NCI-H187 treated with DMSO at 0.1 percent for 48 hours (cell line): Measurements from ENCODE around the gene VPS72.

Source experiments
- DNase-seq: peaks from one replicate; lab custom pipeline; 2025; lab: John Stamatoyannopoulos, UW

The VPS72 gene

DNA sequence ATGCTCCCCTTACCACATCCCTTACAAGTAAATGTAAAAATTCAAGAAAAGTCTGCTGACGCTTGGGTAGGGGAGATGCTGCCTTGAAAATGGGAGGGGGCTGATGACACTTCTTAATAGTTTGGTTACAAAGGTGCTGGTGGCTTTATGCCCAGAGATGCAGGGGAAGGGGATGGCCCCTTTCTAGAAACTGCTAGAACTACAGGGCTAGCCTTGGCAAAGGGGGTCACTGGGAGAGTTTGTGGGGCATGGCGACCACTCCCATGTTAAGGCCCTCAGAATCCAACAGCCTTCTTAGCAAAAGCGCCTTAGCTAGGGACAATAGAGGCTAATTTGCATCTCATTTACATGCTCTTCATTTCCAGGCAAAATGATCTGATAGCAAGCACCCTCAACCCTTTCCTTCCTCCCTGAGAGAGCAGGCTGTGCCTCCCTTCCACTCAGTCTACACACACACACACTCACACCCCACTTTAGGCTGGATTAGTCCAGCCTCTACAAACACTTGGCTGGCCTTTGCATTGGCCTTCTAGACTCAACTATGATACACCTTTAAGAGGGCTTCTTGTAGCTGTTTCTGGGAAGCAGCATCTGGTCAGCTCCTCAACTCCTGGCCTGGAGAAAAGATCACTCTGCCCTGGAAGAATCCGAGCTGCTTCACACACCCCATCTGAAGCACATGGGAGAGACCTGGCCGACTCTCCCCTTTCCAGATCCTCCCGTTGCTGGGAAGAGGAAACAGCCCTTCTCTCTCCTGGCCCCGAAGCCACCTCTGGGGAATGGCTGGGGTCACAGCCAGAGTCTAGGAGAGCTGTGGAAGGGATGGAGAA, 45.3 kb downstream of the VPS72 start:
- no peak for DNase-seq

DNA sequence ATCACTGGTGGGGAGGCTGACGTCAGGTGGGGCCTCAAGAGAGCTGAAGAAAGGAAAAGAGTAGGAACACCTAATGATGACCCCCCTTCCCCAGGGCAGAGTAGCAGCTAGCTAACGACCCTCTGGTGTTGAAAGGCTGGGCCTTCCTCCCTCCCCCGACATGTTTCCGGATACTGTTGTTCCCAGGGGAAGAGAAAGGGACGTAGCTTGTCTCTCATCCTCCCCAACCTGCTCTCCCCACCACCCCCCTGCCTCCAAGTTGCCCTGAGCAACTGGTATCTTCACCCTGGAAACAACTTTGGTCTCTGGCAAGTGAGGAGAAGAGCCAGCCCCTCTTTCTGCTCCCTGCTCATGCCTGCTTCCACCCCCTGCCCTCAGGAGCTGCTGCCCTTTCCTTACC, 46.0 kb downstream of the VPS72 start:
- DNase-seq = no peak

GRCh38 chr1:151143057-151143435, 47.0 kb downstream of the VPS72 start:
- DNase-seq = no peak

DNA sequence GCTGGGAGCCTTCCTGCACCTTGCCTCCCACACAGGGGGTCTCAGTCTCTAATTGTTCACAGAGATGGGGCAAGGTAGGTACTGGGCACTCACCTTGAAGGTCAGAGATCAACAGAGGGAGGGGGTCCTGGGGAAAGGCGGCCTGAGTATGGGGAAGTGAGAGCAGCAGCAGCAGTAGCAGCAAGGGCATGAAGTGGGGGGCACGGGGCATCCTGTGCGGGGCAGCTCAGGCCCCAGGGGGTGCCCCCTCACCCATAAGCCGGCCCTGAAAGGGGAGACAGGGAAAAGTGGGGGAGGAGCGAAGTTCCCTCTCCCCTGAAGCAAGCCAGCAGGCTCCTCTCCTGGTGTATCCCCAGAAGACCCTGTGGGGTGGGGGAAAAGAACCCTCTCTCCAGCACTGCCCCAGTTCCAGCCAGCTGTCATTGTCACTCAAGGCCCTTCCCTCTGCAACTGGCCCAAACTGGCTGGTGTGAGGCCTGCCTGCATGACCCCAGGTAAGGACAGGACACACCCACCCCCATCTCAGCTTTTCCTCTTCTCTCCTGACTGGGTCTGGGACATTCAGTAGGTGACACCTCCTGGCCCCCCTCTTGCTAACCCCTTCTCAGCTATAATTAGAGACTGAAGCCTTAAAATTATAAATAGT, 47.5 kb downstream of the VPS72 start:
- DNase-seq = no peak

- DNase-seq = no peak
Measured at GRCh38 chr1:151137789-151138188, 52.2 kb downstream of the VPS72 start.

GRCh38 chr1:151135433-151136385, 54.3 kb downstream of the VPS72 start:
- no peak for DNase-seq

GRCh38 chr1:151134991-151135390, 55.0 kb downstream of the VPS72 start:
- no peak for DNase-seq

DNA sequence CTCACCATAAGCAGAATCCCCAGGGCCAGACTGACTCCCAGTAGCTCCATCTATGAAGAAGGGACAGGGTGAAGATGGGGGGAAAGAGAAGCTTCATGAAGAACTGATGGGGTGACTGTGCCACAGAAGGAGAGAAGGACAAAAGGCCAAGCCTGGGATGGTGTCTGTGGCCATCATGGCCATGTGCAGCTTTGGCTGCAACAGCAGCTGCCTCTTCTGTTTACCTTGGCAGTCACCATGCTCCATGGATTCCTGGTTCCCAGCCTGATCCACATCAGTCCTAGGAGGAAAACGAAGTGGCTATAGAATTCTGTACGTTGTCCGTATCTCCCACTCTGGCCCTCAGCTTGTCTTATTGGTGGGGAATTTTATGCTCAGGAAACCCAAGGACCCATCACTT, 55.6 kb downstream of the VPS72 start:
- DNase-seq = no peak

DNA sequence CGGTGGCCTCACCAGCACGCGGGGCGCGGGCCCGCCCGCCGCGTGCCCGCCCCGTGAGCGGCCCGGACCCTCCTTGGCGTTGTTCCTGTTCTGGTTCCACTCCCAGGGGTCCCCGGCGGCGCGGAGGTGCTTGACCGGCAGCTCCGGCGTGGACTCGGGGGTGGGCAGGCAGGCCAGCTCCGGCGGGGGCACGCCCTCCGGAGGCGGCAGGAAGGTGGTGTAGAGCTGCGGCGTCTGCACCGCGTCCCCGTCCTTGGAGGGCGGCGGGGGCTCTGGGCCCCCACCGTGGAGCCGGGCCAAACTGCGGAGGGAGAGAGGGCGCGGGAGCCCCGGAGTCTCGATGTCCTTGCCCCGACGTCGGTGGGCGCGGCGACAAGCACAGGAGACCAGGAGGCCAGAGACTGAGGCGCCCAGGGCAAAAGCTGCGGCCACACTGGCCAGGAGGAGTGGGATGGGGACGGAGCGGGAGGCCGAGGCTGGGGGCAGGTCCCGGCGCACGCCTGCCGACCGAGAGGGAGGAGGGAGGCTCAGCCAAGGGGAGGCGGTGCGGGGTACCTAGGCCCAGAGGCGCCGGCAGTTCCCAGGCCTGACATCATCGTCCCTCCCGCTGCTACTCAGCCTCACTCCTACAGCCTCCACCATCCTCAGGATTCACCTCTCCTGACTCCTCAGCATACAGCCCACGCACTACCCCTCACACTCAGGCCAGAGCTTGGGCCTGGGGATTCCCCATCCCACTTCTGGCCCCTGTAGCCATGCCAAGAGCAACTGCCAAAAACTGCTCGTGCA, 56.8 kb downstream of the VPS72 start:
- no peak for DNase-seq

GRCh38 chr1:151132335-151133017, 57.5 kb downstream of the VPS72 start:
- DNase-seq = no peak

DNA sequence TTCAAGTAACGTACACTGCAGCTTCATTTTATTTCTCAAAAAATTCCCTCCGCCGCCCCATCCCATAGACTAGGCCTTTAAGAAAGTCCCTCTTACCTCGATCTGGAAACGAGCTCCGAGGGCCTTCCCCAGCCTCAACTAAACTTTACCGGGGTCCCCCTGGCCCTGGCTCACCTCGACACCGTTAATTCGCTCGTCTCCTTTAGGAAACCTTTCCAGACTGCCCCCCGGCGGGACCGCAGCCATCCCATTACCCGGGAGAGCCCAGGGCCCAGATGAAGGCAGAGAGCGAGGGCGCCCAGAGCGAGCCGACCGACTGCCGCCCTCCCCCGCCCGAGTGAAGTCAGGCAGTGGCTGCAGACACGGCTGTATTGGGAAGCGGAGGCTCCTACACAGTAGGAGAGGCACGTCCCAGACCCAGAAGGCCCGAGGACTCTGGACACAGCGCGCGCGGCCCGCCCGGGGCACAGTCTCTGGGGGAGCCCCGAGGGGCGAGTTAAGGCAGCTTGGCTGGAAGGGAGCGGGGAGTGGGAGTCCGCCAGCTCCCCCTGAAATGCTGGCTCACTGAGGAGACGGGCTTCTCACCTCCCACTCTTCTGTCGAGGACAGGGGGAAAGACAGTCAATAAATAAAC, 58.2 kb downstream of the VPS72 start:
- no peak for DNase-seq

- DNase-seq = peak; percentile 89
Measured at GRCh38 chr1:151130987-151131586, 58.9 kb downstream of the VPS72 start.

DNA sequence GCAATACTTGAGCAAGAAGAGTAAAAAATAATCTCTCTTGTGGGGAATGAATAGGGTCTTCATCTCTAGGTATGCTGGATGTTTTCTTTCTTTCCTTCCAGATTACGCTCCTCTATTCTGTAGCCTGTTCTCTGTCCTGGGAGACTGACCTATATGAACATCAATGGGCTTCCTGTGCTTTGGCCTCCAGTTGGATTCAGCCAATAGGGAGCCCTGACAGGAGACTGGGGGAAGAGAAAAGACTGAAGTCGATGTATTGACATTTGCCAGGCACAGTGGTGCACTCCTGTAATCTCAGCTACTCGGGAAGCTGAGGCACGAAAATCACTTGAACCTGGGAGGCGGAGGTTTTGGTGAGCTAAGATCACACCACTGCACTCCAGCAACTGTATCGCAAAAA, 61.2 kb downstream of the VPS72 start:
- DNase-seq = no peak
